Measurements from ENCODE around the gene MAP4K3. TPM values are rescaled to one million over a fixed set of nuclear protein-coding genes. Genes with fewer than 3 reads are reported as not detected.

MAP4K3 gene
- total and polyA plus RNA-seq, 8 donors: 8.2 to 23.1 (median 16.3) TPM

DNA sequence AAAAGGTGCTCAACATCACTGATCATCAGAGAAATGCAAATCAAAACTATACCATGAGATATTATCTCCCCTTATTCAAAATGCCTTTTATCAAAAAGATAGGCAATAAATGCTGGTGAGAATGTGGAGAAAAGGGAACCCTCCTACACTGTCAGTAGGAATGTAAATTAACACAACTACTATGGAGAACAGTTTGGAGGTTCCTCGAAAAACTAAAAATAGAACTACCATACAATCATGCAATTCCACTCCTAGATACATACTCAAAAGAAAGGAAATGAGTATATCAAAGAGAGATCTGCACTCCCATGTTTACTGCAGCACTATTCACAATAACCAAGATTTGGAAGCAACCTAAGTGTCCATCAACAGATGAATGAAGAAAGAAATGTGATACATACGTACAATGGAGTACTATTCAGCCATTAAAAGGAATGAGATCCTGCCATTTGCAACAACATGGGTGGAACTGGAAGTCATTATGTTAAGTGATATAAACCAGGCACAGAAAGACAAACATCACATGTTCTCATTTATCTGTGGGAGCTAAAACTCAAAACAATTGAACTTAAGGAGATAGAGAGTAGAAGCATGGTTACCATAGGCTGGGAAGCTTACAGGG, 63.8 kb downstream of the MAP4K3 start:
- Histone ChIP-seq H3K27ac (no peak overlapping the region), H3K9me3 (no peaks in the 10 kb centered on the region), H3K4me3 (no peak overlapping the region), H3K4me1 (no peaks in the 10 kb centered on the region), H3K36me3 (no peaks in the 10 kb centered on the region), H3K27me3 (no peaks in the 10 kb centered on the region)
- ATAC-seq (no peak), DNase-seq (no peak), FAIRE-seq (no peak)
- TF ChIP-seq, protein P1, sequence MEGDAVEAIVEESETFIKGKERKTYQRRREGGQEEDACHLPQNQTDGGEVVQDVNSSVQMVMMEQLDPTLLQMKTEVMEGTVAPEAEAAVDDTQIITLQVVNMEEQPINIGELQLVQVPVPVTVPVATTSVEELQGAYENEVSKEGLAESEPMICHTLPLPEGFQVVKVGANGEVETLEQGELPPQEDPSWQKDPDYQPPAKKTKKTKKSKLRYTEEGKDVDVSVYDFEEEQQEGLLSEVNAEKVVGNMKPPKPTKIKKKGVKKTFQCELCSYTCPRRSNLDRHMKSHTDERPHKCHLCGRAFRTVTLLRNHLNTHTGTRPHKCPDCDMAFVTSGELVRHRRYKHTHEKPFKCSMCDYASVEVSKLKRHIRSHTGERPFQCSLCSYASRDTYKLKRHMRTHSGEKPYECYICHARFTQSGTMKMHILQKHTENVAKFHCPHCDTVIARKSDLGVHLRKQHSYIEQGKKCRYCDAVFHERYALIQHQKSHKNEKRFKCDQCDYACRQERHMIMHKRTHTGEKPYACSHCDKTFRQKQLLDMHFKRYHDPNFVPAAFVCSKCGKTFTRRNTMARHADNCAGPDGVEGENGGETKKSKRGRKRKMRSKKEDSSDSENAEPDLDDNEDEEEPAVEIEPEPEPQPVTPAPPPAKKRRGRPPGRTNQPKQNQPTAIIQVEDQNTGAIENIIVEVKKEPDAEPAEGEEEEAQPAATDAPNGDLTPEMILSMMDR (IDR thresholded peaks at IDR 0.05): no peak
- WGBS, 2 donors: 50 to 76% methylated on average over 2 of the region's 2 CpGs
- intact Hi-C loops (cut with DNase I): no loop called here

DNA sequence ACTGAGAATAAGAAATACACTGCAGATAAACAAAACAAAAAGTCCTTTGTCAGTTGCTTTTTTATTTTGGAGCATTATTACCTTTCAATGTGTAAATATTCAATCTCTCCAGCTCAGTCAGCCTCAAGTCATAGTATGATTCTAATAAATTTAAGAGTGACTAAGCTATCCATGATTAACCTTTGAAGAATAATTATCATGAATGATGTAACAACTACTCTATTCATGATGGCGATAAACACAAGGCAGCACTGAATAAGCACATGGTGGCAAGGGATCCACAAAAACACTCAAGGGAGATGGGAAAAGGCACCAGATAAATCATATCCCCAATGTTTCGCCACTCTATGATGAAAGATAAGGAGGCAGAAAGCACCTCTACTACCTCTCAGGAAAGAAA, 67.0 kb downstream of the MAP4K3 start:
- DNase-seq (no peak), ATAC-seq (no peak), FAIRE-seq (no peak)
- H3K9me3 ChIP-seq: no peaks in the 10 kb centered on the region
- H3K4me3 ChIP-seq: no peak overlapping the region
- intact Hi-C loops (cut with DNase I): no loop called here
- H3K4me1 ChIP-seq: no peaks in the 10 kb centered on the region
- no peaks in the 10 kb centered on the region for H3K27me3 ChIP-seq
- TF ChIP-seq, protein P1 (IDR thresholded peaks at IDR 0.05): no peak
- 87 to 94% methylated on average over 2 of the region's 2 CpGs for WGBS, 2 donors
- no peaks in the 10 kb centered on the region for H3K36me3 ChIP-seq
- H3K27ac ChIP-seq: no peak overlapping the region

GRCh38 chr2:39368846-39369245, 68.2 kb downstream of the MAP4K3 start:
- DNase-seq (no peak), FAIRE-seq (no peak), ATAC-seq (no peak)
- 79 to 86% methylated on average over 3 of the region's 3 CpGs for WGBS, 2 donors
- Histone ChIP-seq H3K27ac (no peak overlapping the region), H3K36me3 (no peaks in the 10 kb centered on the region), H3K4me3 (no peak overlapping the region), H3K27me3 (no peaks in the 10 kb centered on the region), H3K4me1 (no peaks in the 10 kb centered on the region), H3K9me3 (no peaks in the 10 kb centered on the region)
- TF ChIP-seq, protein P1 (IDR thresholded peaks at IDR 0.05): no peak
- intact Hi-C loops (cut with DNase I): no loop called here

GRCh38 chr2:39368376-39368775, 68.7 kb downstream of the MAP4K3 start:
- no peak for ATAC-seq
- H3K4me3 ChIP-seq: no peak overlapping the region
- intact Hi-C loops (cut with DNase I): no loop called here
- H3K27me3 ChIP-seq: no peaks in the 10 kb centered on the region
- no peak for FAIRE-seq
- TF ChIP-seq, protein P1 (IDR thresholded peaks at IDR 0.05): no peak
- H3K9me3 ChIP-seq: no peaks in the 10 kb centered on the region
- H3K36me3 ChIP-seq: no peaks in the 10 kb centered on the region
- no peak overlapping the region for H3K27ac ChIP-seq
- WGBS, 2 donors: 72 to 78% methylated on average over 3 of the region's 3 CpGs
- DNase-seq: no peak
- H3K4me1 ChIP-seq: no peaks in the 10 kb centered on the region

DNA sequence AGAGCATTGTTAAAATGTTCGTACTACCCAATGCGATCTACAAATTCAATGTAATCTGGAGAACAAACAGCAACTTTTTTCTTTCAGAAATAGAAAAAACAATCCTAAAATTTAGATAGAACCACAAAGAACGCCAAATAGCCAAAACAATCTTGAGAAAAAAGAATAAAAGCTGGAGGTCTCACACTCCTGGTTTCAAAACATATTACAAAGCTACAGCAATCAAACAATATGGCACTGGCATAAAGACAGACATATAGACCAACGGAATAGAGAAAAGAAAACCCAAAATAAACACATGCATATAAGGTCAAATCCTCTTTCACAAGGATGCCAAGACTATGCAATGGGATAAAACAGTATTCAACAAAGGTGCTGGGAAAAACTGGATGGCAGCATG, 74.5 kb downstream of the MAP4K3 start:
- ATAC-seq (no peak), FAIRE-seq (no peak), DNase-seq (no peak)
- 96 to 99% methylated on average over 4 of the region's 4 CpGs for WGBS, 2 donors
- Histone ChIP-seq H3K27me3 (no peaks in the 10 kb centered on the region), H3K9me3 (no peaks in the 10 kb centered on the region), H3K4me1 (peaks cover 0 to under 1% (median 0%) of the 10 kb centered on the region in 3 donors), H3K4me3 (no peak overlapping the region), H3K27ac (no peak overlapping the region), H3K36me3 (no peaks in the 10 kb centered on the region)
- intact Hi-C loops (cut with DNase I): no loop called here
- TF ChIP-seq, protein P1 (IDR thresholded peaks at IDR 0.05): no peak

Data from pancreas (tissue), 10 donors.